Endothelial cell of hepatic sinusoid (primary cell): Measurements from ENCODE around the gene TMEM11.

ENCODE experiments used
- in situ Hi-C: cut with HindIII; loops from 2 replicates; pipeline ENCODE4 v1.10.0; 2017; ENCODE audit warnings: low sequenced_read_pairs

TMEM11 gene

DNA sequence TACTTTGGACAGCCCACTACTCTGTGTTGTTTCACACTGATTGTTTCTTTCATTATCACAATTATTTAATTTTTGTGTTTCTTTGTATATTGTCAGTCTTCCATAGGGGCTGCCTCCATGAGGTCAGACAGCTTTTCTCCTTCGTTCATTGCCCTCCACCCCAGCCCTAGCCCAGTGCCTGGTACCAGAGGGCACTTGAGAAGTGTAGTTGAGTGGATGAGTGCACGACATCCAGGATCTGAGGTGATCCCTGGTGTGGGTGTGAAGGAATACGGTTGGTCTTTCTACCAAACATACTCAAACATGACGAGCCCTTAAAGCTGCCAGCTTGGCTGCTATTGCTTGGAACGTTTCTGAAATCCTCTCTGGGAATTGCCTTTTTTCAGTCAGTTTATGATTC, 49.3 kb downstream of the TMEM11 start:
- in situ Hi-C loops: no loop called here

DNA sequence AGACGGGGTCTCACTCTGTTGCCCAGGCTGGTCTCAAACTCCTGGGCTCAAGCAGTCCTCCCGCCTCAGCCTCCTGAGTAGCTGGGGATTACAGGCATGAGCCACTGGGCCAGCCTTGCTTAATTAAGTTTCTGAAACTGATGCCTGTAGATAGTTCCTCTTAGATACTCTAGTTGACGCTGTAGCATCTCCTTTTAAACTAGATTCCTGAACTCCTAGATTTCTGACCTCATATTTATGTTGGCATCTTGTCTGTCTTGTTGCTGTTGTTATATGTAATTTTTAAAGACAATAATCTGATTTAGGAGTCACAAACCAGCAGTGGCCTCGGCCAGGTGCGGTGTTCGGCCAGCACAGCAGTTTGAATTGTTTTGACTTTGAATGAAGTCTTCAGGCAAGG, 49.7 kb downstream of the TMEM11 start:
- in situ Hi-C loops: no loop called here

DNA sequence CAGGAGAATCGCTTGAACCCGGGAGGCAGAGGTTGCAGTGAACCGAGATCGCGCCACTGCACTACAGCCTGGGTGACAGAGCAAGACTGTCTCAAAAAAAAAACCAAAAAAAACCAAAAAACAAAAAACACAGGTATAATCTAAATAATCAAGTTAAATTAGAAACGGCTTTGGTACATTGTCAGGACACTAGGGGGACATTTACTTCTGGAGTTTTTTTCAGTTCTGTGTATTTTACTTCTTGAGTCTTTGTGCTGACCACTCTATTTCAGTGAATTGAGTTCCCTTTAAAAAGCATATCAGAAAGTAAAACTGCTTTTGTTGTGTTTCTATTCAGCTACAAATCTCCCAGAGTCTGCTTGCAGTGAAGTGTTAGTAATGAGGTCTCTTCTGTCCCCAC, 50.9 kb downstream of the TMEM11 start:
- in situ Hi-C loops: no loop called here

DNA sequence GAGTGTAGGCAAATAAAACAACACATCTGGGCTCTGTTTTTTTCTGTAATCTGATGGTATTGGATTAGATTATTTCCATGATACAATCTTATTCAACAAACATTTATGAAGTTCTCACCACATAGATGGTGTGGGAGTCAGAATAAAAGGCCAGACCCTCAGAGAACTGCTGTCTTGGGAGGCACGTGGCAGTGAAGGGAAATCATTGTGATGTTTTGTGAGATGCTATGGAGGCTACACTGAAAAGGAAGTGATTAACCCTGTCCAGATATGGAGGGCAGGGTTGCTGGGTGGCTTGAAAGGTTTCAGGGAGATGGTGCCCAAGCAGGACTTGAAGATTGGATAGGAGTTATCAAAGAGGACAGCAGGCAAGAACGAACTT, 51.6 kb downstream of the TMEM11 start:
- in situ Hi-C loops: no loop called here

GRCh38 chr17:21161498-21162393, 52.2 kb downstream of the TMEM11 start:
- in situ Hi-C loops: no loop called here

DNA sequence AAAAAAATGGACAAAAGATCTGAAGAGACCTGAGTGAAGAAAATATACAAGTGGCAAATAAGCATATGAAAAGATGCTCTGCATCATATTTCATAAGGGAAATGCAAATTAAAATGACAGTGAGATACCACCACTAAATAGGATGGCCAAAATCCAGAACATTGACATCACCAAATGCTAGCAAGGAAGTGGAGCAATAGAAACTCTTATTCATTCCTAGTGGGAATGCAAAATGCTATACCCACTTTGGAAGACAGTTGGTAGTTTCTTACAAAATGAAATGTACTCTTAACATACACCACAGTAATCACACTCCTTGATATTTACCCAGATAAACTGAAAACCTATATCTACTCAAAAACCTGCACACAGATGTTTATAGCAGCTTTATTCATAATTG, 53.6 kb downstream of the TMEM11 start:
- in situ Hi-C loops: no loop called here

DNA sequence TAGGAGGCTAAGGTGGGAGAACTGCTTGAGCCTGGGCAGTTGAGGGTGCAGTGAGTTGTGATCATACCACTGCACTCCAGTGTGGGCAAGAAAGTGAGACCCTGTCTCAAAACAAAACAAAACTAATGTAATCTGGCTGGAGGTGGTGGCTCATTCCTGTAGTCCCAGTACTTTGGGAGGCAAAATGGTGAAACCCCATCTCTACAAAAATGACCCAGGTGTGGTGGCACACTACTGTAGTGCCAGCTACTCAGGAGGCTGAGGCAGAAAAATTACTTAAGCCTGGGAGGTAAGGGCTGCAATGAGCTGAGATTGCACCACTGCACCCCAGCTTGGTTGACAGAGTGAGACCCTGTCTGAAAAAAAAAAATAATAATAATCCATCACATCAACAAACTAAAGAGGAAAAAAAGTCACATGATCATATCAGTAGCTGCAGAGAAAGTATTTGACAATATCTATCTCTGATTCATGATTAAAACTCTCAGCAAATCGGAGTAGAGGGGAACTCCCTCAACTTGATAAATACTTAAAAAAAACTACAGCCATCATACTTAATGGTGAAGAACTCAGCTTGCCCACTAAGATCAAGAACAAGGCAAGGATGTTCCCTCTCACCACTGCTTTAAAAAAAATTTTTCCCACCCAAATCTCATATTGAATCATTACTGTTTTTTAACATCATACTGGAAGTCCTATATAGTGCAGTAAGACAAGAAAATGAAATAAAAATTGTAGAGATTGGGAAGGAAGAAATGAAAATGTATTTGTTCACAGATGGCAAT, 56.2 kb downstream of the TMEM11 start:
- in situ Hi-C loops: no loop called here

- in situ Hi-C loops: no loop called here
These were observed 61.2 kb downstream of the TMEM11 start for GRCh38 chr17:21152731-21153130.

GRCh38 chr17:21149621-21150020, 64.3 kb downstream of the TMEM11 start:
- in situ Hi-C loops: no loop called here
